HG02571 (cell line): ENCODE results near the gene TLE4.

Source experiments
- ATAC-seq: cut with Tn5 transposase; IDR thresholded peaks from one replicate; pipeline ENCODE4 v1.9.1; 2021; ENCODE audit warnings: mild to moderate bottlenecking, moderate library complexity; ENCODE audit not compliant: unreplicated experiment

TLE4 gene

GRCh38 chr9:79660615-79661014 lies 88.8 kb downstream of the TLE4 start:
- no peak for ATAC-seq

GRCh38 chr9:79661279-79661678 lies 89.5 kb downstream of the TLE4 start:
- no peak for ATAC-seq

GRCh38 chr9:79661886-79662536 lies 90.2 kb downstream of the TLE4 start:
- ATAC-seq: no peak

- ATAC-seq: no peak
These were observed 90.8 kb downstream of the TLE4 start for GRCh38 chr9:79662537-79662956.

GRCh38 chr9:79663300-79663699 lies 91.5 kb downstream of the TLE4 start:
- no peak for ATAC-seq

- ATAC-seq: no peak
These were observed 92.1 kb downstream of the TLE4 start for GRCh38 chr9:79663878-79664277.

GRCh38 chr9:79664375-79664831 lies 92.6 kb downstream of the TLE4 start:
- ATAC-seq: no peak

- ATAC-seq: no peak
These were observed 93.6 kb downstream of the TLE4 start for GRCh38 chr9:79665369-79665768.

GRCh38 chr9:79665931-79666330 lies 94.2 kb downstream of the TLE4 start:
- no peak for ATAC-seq

GRCh38 chr9:79667120-79667519 lies 95.4 kb downstream of the TLE4 start:
- ATAC-seq: no peak

- no peak for ATAC-seq
These were observed 96.2 kb downstream of the TLE4 start for GRCh38 chr9:79667817-79668436.

- no peak for ATAC-seq
These were observed 97.2 kb downstream of the TLE4 start for GRCh38 chr9:79668956-79669355.

- ATAC-seq: no peak
These were observed 98.7 kb downstream of the TLE4 start for GRCh38 chr9:79670269-79670961.

GRCh38 chr9:79671558-79671957 lies 99.8 kb downstream of the TLE4 start:
- no peak for ATAC-seq

GRCh38 chr9:79672236-79672635 lies 100.5 kb downstream of the TLE4 start:
- ATAC-seq: no peak

- no peak for ATAC-seq
These were observed 101.1 kb downstream of the TLE4 start for GRCh38 chr9:79672891-79673290.

GRCh38 chr9:79673614-79674013 lies 101.8 kb downstream of the TLE4 start:
- peak; percentile 83 for ATAC-seq

GRCh38 chr9:79674052-79674777 lies 102.5 kb downstream of the TLE4 start:
- peak; percentile 35 for ATAC-seq

- ATAC-seq: no peak
These were observed 109.8 kb downstream of the TLE4 start for GRCh38 chr9:79681576-79681975.

- no peak for ATAC-seq
These were observed 110.4 kb downstream of the TLE4 start for GRCh38 chr9:79682076-79682736.

- ATAC-seq: no peak
These were observed 112.3 kb downstream of the TLE4 start for GRCh38 chr9:79684059-79684458.
